Measurements from ENCODE around the gene GTF3C4. TPM values are rescaled to one million over a fixed set of nuclear protein-coding genes. Genes with fewer than 3 reads are reported as not detected.

The GTF3C4 gene
- total and polyA plus RNA-seq, 2 of the 13 experiments (the other 11 are each of a cell fraction or from before 2014, with no cell fraction given), result 2.6 to 12.9 TPM

DNA sequence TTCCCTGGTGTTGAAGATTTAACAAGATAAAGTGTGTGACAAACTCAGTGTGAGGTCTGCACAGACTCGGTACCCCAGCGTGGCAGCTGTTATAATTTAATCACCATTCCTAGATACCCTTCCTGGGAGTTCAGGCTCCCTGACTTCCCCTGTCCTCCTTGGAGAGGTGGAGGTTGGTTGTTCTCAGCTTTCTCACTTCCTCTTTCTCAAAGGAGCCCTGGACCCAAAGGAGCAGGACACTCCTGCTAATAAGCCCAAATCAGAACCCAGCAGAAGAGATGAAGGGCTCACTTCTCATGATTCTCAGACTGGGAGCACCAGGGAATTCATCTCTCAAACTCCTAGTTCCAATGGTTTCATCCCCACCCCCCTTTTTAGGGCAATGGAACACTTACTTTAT is 58.2 kb downstream of the GTF3C4 start:
- Histone ChIP-seq H3K4me3 (replicated peaks in 1 of 3; ENCODE audit: insufficient read depth in 1 of 3, low read depth in 2 of 3, low read length in 3 of 3) (no peak overlapping the region), H4K20me1 (ENCODE audit: insufficient read depth, low read length) (no peaks in the 10 kb centered on the region), H3K36me3 (replicated peaks in 1 of 2; ENCODE audit: control insufficient read depth in 1 of 2, insufficient read depth in 2 of 2, low read length in 2 of 2) (no peaks in the 10 kb centered on the region), H2AFZ (ENCODE audit: low read length) (no peak overlapping the region), H3K27ac (ENCODE audit: extremely low read length, insufficient read depth, low read length) (no peak overlapping the region), H3K9ac (ENCODE audit: insufficient read depth, low read depth, low read length) (no peak overlapping the region), H3K27me3 (ENCODE audit: control insufficient read depth in 1 of 2, insufficient read depth in 2 of 2, low read length in 2 of 2) (peaks cover 4 to 34% of the 10 kb centered on the region in 2 experiments), H3K4me2 (ENCODE audit: low read depth, low read length) (no peak overlapping the region), H3K4me1 (ENCODE audit: insufficient read depth, low read length) (no peaks in the 10 kb centered on the region), H3K79me2 (ENCODE audit: insufficient read depth, low read length) (no peaks in the 10 kb centered on the region), H3K9me3 (ENCODE audit: low read length) (no peaks in the 10 kb centered on the region)
- WGBS (ENCODE audit: low lambda C conversion rate), result no CpG with 5 or more reads among the region's 2 CpGs
- in situ Hi-C loops (cut with HindIII; ENCODE audit: extremely low pct_ligation_motif_present, low pct_unique_long_range_greater_than_20kb) (no loop called here), intact Hi-C loops (cut with micrococcal nuclease; ENCODE audit: unreplicated experiment) (no loop called here)
- TF ChIP-seq, protein P1, sequence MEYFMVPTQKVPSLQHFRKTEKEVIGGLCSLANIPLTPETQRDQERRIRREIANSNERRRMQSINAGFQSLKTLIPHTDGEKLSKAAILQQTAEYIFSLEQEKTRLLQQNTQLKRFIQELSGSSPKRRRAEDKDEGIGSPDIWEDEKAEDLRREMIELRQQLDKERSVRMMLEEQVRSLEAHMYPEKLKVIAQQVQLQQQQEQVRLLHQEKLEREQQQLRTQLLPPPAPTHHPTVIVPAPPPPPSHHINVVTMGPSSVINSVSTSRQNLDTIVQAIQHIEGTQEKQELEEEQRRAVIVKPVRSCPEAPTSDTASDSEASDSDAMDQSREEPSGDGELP (IDR thresholded peaks at IDR 0.05; ENCODE audit: borderline replicate concordance, low read depth), result no peak
- TF ChIP-seq EP300 (IDR thresholded peaks at IDR 0.05; ENCODE audit: low read depth in 2 of 2, low read length in 2 of 2) (no peak), EP300 (CRISPR knock-in tag; IDR thresholded peaks at IDR 0.05; ENCODE audit: borderline replicate concordance) (no peak), ZNF12 (CRISPR knock-in tag; IDR thresholded peaks at IDR 0.05) (no peak), HIVEP1 (CRISPR knock-in tag; IDR thresholded peaks at IDR 0.05) (no peak), CC2D1A (CRISPR knock-in tag; IDR thresholded peaks at IDR 0.05) (no peak), GTF2F1 (IDR thresholded peaks at IDR 0.05; ENCODE audit: low read length) (no peak), PPARG (CRISPR knock-in tag; conservative IDR thresholded peaks at IDR 0.05) (no peak), ZNF564 (CRISPR knock-in tag; IDR thresholded peaks at IDR 0.05) (no peak), ZFY (CRISPR knock-in tag; IDR thresholded peaks at IDR 0.05) (no peak), ZNF510 (CRISPR knock-in tag; IDR thresholded peaks at IDR 0.05; ENCODE audit: low read depth) (no peak), MZF1 (CRISPR knock-in tag; IDR thresholded peaks at IDR 0.05; ENCODE audit: borderline replicate concordance) (no peak), ZNF251 (CRISPR knock-in tag; IDR thresholded peaks at IDR 0.05) (no peak), KDM5A (IDR thresholded peaks at IDR 0.05; ENCODE audit: borderline replicate concordance, low read length) (no peak)
- TF ChIP-seq, protein P2, sequence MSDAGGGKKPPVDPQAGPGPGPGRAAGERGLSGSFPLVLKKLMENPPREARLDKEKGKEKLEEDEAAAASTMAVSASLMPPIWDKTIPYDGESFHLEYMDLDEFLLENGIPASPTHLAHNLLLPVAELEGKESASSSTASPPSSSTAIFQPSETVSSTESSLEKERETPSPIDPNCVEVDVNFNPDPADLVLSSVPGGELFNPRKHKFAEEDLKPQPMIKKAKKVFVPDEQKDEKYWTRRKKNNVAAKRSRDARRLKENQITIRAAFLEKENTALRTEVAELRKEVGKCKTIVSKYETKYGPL (CRISPR knock-in tag; IDR thresholded peaks at IDR 0.05), result no peak
- TF ChIP-seq, protein P3, sequence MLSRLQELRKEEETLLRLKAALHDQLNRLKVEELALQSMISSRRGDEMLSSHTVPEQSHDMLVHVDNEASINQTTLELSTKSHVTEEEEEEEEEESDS (CRISPR knock-in tag; IDR thresholded peaks at IDR 0.05; ENCODE audit: borderline replicate concordance), result no peak
- TF ChIP-seq, protein P4, sequence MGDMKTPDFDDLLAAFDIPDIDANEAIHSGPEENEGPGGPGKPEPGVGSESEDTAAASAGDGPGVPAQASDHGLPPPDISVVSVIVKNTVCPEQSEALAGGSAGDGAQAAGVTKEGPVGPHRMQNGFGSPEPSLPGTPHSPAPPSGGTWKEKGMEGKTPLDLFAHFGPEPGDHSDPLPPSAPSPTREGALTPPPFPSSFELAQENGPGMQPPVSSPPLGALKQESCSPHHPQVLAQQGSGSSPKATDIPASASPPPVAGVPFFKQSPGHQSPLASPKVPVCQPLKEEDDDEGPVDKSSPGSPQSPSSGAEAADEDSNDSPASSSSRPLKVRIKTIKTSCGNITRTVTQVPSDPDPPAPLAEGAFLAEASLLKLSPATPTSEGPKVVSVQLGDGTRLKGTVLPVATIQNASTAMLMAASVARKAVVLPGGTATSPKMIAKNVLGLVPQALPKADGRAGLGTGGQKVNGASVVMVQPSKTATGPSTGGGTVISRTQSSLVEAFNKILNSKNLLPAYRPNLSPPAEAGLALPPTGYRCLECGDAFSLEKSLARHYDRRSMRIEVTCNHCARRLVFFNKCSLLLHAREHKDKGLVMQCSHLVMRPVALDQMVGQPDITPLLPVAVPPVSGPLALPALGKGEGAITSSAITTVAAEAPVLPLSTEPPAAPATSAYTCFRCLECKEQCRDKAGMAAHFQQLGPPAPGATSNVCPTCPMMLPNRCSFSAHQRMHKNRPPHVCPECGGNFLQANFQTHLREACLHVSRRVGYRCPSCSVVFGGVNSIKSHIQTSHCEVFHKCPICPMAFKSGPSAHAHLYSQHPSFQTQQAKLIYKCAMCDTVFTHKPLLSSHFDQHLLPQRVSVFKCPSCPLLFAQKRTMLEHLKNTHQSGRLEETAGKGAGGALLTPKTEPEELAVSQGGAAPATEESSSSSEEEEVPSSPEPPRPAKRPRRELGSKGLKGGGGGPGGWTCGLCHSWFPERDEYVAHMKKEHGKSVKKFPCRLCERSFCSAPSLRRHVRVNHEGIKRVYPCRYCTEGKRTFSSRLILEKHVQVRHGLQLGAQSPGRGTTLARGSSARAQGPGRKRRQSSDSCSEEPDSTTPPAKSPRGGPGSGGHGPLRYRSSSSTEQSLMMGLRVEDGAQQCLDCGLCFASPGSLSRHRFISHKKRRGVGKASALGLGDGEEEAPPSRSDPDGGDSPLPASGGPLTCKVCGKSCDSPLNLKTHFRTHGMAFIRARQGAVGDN (CRISPR knock-in tag; IDR thresholded peaks at IDR 0.05), result no peak
- TF ChIP-seq, protein P5, sequence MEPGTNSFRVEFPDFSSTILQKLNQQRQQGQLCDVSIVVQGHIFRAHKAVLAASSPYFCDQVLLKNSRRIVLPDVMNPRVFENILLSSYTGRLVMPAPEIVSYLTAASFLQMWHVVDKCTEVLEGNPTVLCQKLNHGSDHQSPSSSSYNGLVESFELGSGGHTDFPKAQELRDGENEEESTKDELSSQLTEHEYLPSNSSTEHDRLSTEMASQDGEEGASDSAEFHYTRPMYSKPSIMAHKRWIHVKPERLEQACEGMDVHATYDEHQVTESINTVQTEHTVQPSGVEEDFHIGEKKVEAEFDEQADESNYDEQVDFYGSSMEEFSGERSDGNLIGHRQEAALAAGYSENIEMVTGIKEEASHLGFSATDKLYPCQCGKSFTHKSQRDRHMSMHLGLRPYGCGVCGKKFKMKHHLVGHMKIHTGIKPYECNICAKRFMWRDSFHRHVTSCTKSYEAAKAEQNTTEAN (CRISPR knock-in tag; conservative IDR thresholded peaks at IDR 0.05), result no peak
- TF ChIP-seq, protein P6, sequence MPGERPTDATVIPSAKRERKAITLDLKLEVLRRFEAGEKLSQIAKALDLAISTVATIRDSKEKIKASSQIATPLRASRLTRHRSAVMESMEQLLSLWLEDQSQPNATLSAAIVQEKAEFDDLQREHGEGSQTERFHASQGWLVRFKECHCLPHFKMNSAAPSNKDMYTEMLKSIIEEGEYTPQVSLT (CRISPR knock-in tag; IDR thresholded peaks at IDR 0.05; ENCODE audit: borderline replicate concordance, low read depth), result no peak
- no peak for FAIRE-seq
- DNase-seq (ENCODE audit: low spot score), result no peak
- CTCF ChIA-PET (ENCODE audit: low intra/inter-chr PET ratio, low total read pairs), result no interaction called here
- ATAC-seq, result no peak
- BruUV-seq (replicated peaks), result no TSS peak
- POLR2A ChIA-PET, result no interaction called here
